ENCODE measurements around the gene NCAPD2.

DNA sequence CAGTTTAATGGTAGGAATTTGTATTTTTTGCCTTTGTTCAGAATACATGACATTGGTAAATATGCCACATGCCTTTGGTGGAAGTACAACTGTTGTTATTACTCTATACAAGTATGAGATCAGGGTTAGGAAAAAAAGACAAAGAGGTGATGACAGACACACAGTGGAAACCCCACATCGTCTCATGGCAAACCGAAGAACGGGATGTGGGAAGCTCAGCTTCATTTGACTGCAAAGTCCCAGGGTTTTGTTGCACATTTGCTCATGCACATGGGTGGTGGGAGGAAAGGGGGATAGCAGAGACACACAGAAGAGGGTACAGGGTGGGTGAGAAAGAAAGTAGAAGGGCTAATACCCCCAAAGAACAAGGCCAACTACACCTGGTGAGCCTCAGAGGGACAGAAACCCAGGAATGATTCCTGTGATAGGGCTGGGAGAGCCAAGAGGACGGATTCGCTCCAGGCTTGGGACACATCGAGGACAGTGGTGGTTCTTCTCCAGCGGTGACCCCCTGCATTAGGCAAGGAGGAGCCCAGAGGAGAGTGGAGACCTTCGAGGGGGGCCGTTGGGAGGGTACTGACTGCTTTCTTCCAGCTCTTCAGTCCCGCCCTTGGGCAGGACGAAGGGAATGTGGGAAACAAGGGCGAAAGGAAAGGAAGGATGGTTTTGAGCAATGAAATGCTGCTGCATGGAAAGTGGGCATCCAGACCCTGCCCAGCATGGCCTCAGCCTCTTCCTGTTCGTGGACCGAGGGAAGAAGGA is 31.5 kb upstream of the NCAPD2 start:
- TF ChIP-seq ZNF274 (IDR thresholded peaks at IDR 0.05; ENCODE audit: low read depth, low read length) (no peak), YY1 (IDR thresholded peaks at IDR 0.05; ENCODE audit: insufficient read depth, insufficient read length) (no peak), SUZ12 (IDR thresholded peaks at IDR 0.05; ENCODE audit: extremely low read depth, insufficient read depth, insufficient read length) (no peak)

Data from NT2/D1 (cell line).